Right lobe of liver (tissue), 6 donors: ENCODE results near the gene GLO1. TPM values are rescaled to one million over a fixed set of nuclear protein-coding genes. Genes with fewer than 3 reads are reported as not detected.

Experiments used
- ATAC-seq, 4 donors: fragments of 200-7000 bp; cut with Tn5 transposase; one replicate each; pipeline ENCODE4 v1.9.1; 2020; ENCODE audit warnings: mild to moderate bottlenecking in 4 of 4, moderate library complexity in 4 of 4
- DNase-seq, 3 donors: peaks; one replicate each; pipeline ENCODE4 v3.0.0-alpha.2; 2020
- H3K27ac ChIP-seq, 3 donors: fragments of 200-600 bp; one replicate each; pipeline ENCODE4 v1.8.0; 2022
- H3K27me3 ChIP-seq, 2 donors: fragments of 200-600 bp; one replicate each; pipeline ENCODE4 v1.8.0; 2022
- H3K36me3 ChIP-seq, 4 donors: fragments of 200-600 bp; sonication (generic) in 1 of 4; one replicate each; pipeline versions ENCODE4 v1.5.1 to v1.8.0; 2017 to 2022; ENCODE audit warnings: control low read depth in 1 of 4
- H3K4me1 ChIP-seq, 4 donors: fragments of 200-600 bp; sonication (generic) in 1 of 4; one replicate each; pipeline versions ENCODE4 v1.5.1 to v1.8.0; 2017 to 2022; ENCODE audit warnings: control low read depth in 1 of 4
- H3K4me3 ChIP-seq, 3 donors: fragments of 200-600 bp; one replicate each; pipeline ENCODE4 v1.8.0; 2022
- H3K9me3 ChIP-seq, 4 donors: fragments of 200-600 bp; sonication (generic) in 1 of 4; one replicate each; pipeline versions ENCODE4 v1.5.1 to v1.8.0; 2017 to 2022; ENCODE audit warnings: control low read depth in 1 of 4
- CTCF ChIP-seq, 4 donors: fragments of 200-600 bp in 3 of 4; fragments of 450-650 bp in 1 of 4; IDR thresholded peaks; one replicate each; pipeline versions ENCODE4 v1.5.1 to v1.8.0; 2016 to 2022; ENCODE audit warnings: antibody characterized with exemption in 4 of 4, mild to moderate bottlenecking in 2 of 4
- POLR2A ChIP-seq: fragments of 450-650 bp; IDR thresholded peaks from one replicate; pipeline ENCODE4 v1.6.1; 2017; ENCODE audit warnings: antibody characterized with exemption, mild to moderate bottlenecking
- WGBS: methylation state at CpG from one replicate; pipeline ENCODE4 v1.1.6; 2018; ENCODE audit warnings: low coverage, low lambda C conversion rate; ENCODE audit not compliant: insufficient coverage; ENCODE audit errors: missing lambda C conversion rate; 5-methylcytosine and 5-hydroxymethylcytosine counted together
- intact Hi-C, 2 donors: fragments of 100-400 bp; cut with DNase I; formaldehyde crosslinking; loops; one replicate each; pipeline versions ENCODE4 v1.11.2 to v1.14.1; 2022
- total RNA-seq, 6 experiments: library from RNA; depleted of rRNA in 2 of 6; stranded (reverse); fragments of >200 nt in 2 of 6; fragmentation: NEBNext Ultra II Directional in 3 of 6; extraction: Animal tissue kit (Norgen Biotek cat#: 25700) in 3 of 6; gene quantifications; one replicate each; pipeline versions ENCODE4 v1.1.0 to v1.2.4, GENCODE V29; 2016 to 2023
- donor health status: DM: no; HTN: yes; CAD: no.
- donor health status: DM: no; HTN: no; CAD: no.
- donor health status: DM: no; HTN: no; CAD: no.
- donor health status: DM: no; HTN: yes; CAD: no.
- donor health status: DM: no; HTN: yes; CAD: no.

Gene GLO1
- total RNA-seq, 6 experiments from 2014 or later, result 41.7 to 68.9 (median 57.8) TPM

- intact Hi-C loops, result no loop called here
- TF ChIP-seq POLR2A, result no peak
- no peak for TF ChIP-seq CTCF (IDR thresholded peaks at IDR 0.05)
Measured at GRCh38 chr6:38650207-38650752, 52.7 kb downstream of the GLO1 start.

GRCh38 chr6:38649744-38650143 lies 53.2 kb downstream of the GLO1 start:
- Histone ChIP-seq H3K27ac (no peak overlapping the region), H3K4me3 (no peak overlapping the region), H3K36me3 (no peaks in the 10 kb centered on the region), H3K9me3 (no peaks in the 10 kb centered on the region), H3K27me3 (no peaks in the 10 kb centered on the region), H3K4me1 (peaks cover 0 to 2% (median 0%) of the 10 kb centered on the region in 4 donors)
- intact Hi-C loops, result no loop called here
- DNase-seq, result no peak
- 95% methylated on average over 2 of the region's 2 CpGs for WGBS
- ATAC-seq, result no peak
- TF ChIP-seq POLR2A, result no peak
- no peak for TF ChIP-seq CTCF (IDR thresholded peaks at IDR 0.05)

More at GRCh38 chr6:38650207-38650752, 52.7 kb downstream of the GLO1 start:
- no peak for DNase-seq
- no peaks in the 10 kb centered on the region for H3K9me3 ChIP-seq
- H3K27me3 ChIP-seq, result no peaks in the 10 kb centered on the region
- H3K4me3 ChIP-seq, result no peak overlapping the region
- ATAC-seq, result no peak
- H3K36me3 ChIP-seq, result no peaks in the 10 kb centered on the region
- H3K4me1 ChIP-seq, result no peaks in the 10 kb centered on the region
- WGBS, result 91% methylated on average over 4 of the region's 5 CpGs
- H3K27ac ChIP-seq, result no peak overlapping the region

DNA sequence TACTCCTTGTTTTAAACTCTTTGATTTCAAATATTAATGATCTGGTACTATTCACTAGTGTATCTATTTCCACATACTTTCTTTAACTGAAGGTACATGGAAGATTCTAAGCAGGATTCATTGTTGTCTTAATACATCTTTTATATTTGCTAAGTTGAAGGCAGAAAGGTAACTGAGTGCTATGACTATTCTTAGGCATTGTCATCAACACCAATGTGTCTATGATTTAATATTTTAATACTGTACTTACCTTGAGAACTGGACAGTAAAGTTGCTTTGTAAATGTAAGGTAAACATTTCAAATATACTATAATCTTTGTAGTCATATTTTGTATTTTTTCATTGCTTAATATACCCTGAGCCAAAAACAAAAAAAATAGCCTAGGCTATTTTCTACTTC lies 54.3 kb downstream of the GLO1 start:
- DNase-seq (no peak), ATAC-seq (no peak)
- intact Hi-C loops, result no loop called here
- Histone ChIP-seq H3K4me1 (peaks cover 0 to 4% (median 0%) of the 10 kb centered on the region in 4 donors), H3K9me3 (no peaks in the 10 kb centered on the region), H3K27ac (no peak overlapping the region), H3K36me3 (no peaks in the 10 kb centered on the region), H3K4me3 (no peak overlapping the region), H3K27me3 (no peaks in the 10 kb centered on the region)
- no peak for TF ChIP-seq CTCF (IDR thresholded peaks at IDR 0.05)
- TF ChIP-seq POLR2A, result no peak

DNA sequence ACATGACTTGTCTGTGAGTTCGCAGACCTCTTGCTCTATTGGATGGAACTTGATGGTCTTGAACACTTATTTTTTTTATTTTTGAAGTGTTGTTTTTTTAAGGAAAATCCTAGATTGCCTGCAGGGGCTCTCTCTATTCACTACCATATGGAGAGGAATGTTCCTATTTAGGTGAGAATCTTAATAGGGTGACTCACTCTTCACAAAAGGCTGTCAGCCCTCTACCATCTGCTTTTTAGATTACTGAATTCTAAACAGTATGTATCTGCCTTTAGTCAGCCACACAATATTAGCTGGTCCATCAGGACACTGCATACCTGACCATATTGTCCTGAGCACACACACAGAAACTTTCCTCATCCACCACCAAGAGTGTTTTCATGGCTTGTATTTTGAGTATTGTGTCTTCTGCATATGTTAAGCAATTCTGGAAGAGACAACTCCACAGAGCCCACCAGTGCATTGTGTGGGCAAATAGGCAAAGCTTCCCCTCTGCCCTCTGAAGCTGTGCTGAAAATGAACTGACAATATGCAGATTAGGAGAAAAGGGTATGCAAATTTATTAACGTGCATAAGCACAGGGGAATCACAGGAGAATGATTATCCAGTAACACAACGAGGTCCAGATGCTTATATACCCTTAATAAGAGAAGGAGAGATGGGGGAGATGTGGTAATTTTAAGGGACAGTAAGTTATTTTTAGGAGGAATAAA lies 56.6 kb downstream of the GLO1 start:
- 86% methylated on average over 3 of the region's 3 CpGs for WGBS
- intact Hi-C loops, result no loop called here
- peaks cover 0 to 4% (median 0%) of the 10 kb centered on the region in 4 donors for H3K4me1 ChIP-seq
- no peaks in the 10 kb centered on the region for H3K27me3 ChIP-seq
- H3K27ac ChIP-seq, result no peak overlapping the region
- TF ChIP-seq CTCF (IDR thresholded peaks at IDR 0.05), result no peak
- TF ChIP-seq POLR2A, result no peak
- DNase-seq (no peak), ATAC-seq (no peak)
- no peaks in the 10 kb centered on the region for H3K9me3 ChIP-seq
- H3K36me3 ChIP-seq, result no peaks in the 10 kb centered on the region
- H3K4me3 ChIP-seq, result no peak overlapping the region
